Mucosa of rectum (tissue), 2 donors: Measurements from ENCODE around the gene SDSL.

ENCODE experiments used
- H3K27ac ChIP-seq, 2 donors: one replicate each; pipeline ENCODE4 v1.7.0; 2013; ENCODE audit warnings: inconsistent platforms in 2 of 2, low read depth in 2 of 2, low read length in 2 of 2
- H3K27me3 ChIP-seq, 2 donors: one replicate each; pipeline ENCODE4 v1.7.0; 2013; ENCODE audit warnings: low read length in 2 of 2; ENCODE audit not compliant: control insufficient read depth in 2 of 2, insufficient read depth in 2 of 2
- H3K36me3 ChIP-seq, 2 donors: one replicate each; pipeline ENCODE4 v1.7.0; 2013; ENCODE audit warnings: low read length in 2 of 2; ENCODE audit not compliant: control insufficient read depth in 2 of 2, insufficient read depth in 2 of 2
- H3K4me1 ChIP-seq, 2 donors: one replicate each; pipeline ENCODE4 v1.7.0; 2013; ENCODE audit warnings: low read length in 2 of 2, mild to moderate bottlenecking in 1 of 2; ENCODE audit not compliant: control insufficient read depth in 2 of 2, insufficient read depth in 2 of 2
- H3K4me3 ChIP-seq, 2 donors: one replicate each; pipeline ENCODE4 v1.7.0; 2013; ENCODE audit warnings: low read length in 2 of 2
- H3K9ac ChIP-seq, 2 donors: one replicate each; pipeline ENCODE4 v1.7.0; 2013; ENCODE audit warnings: low read length in 2 of 2, low read depth in 1 of 2, mild to moderate bottlenecking in 1 of 2
- H3K9me3 ChIP-seq, 2 donors: one replicate each; pipeline ENCODE4 v1.7.0; 2013; ENCODE audit warnings: low read length in 2 of 2; ENCODE audit not compliant: control insufficient read depth in 2 of 2
- donor health status: healthy.
- donor health status: Normal muscosa, but diverticular disease.

SDSL gene

DNA sequence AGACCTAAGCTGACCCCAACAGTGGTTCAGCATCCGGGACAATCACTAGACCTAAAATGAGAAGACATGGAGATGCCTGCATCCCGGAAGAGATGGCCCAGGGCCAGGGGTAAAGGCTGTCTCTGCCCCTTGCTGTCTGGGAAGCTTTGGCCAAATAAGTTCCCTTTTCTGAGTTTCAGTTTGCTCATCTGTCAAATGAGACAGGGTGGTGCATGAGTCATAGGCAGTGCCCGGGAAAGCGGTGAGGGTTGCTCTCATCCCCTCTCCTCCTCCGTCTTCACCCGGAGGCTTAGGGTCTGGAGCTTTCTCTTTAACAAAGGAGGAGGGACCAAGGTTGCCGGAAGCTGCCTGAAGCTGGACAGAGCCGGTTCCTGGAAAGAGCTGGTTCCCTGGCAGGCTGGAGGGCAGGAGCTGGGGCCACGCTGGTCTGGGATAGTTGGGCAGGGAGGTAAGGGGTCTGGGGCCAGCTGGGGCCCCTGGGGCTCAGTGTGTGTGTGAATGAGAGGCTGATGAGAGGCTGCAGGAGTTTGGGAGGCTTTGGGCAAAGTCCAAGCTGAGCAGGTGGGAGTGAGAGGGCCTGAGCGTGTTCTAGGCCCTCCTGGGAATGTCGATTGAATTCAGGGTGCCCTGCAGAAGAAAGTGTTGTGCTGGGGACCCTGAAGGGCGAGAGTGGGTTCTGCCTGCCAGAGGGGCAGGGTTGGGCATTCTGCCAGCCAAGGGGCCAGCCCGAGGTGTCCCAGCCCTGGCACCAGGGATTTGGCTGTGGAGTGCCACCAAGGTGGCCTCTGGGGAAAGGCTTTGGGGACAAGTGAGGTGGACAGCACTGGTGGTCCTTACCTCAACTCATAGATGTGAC, at the start of gene SDSL:
Gene SDSL (plus strand): TSS at position 351 of the 856 bp plus-strand sequence. CDS start 5,603 bp downstream, outside the sequence.
- H3K4me1 ChIP-seq, result peaks cover 3 to 12% of the 10 kb centered on the region in 2 donors
- no peaks in the 10 kb centered on the region for H3K9me3 ChIP-seq
- peak within 1 kb of the TSS; percentile 85 to 97 for H3K9ac ChIP-seq
- H3K4me3 ChIP-seq, result peak within 1 kb of the TSS; percentile 85 to 88
- H3K27ac ChIP-seq, result peak within 1 kb of the TSS; percentile 67 to 72
- no peaks in the 10 kb centered on the region for H3K36me3 ChIP-seq
- H3K27me3 ChIP-seq, result no peaks in the 10 kb centered on the region

- Histone ChIP-seq H3K36me3 (peaks cover 3 to 22% of the 10 kb centered on the region in 2 donors), H3K4me3 (no peak overlapping the region), H3K4me1 (no peaks in the 10 kb centered on the region), H3K9me3 (no peaks in the 10 kb centered on the region), H3K27me3 (no peaks in the 10 kb centered on the region), H3K27ac (no peak overlapping the region), H3K9ac (no peak overlapping the region)
These were observed 48.7 kb upstream of the SDSL start for GRCh38 chr12:113373440-113373839.

GRCh38 chr12:113373969-113374368, 48.2 kb upstream of the SDSL start:
- Histone ChIP-seq H3K9me3 (no peaks in the 10 kb centered on the region), H3K27me3 (no peaks in the 10 kb centered on the region), H3K27ac (no peak overlapping the region), H3K9ac (no peak overlapping the region), H3K36me3 (peaks cover 3 to 22% of the 10 kb centered on the region in 2 donors), H3K4me1 (no peaks in the 10 kb centered on the region), H3K4me3 (no peak overlapping the region)

- no peaks in the 10 kb centered on the region for H3K9me3 ChIP-seq
- H3K9ac ChIP-seq, result no peak overlapping the region
- H3K27ac ChIP-seq, result no peak overlapping the region
- no peaks in the 10 kb centered on the region for H3K4me1 ChIP-seq
- no peak overlapping the region for H3K4me3 ChIP-seq
- peaks cover 3 to 22% of the 10 kb centered on the region in 2 donors for H3K36me3 ChIP-seq
- H3K27me3 ChIP-seq, result no peaks in the 10 kb centered on the region
These were observed 47.3 kb upstream of the SDSL start for GRCh38 chr12:113374823-113375428.

GRCh38 chr12:113378291-113378690, 43.9 kb upstream of the SDSL start:
- H3K9ac ChIP-seq, result no peak overlapping the region
- no peaks in the 10 kb centered on the region for H3K9me3 ChIP-seq
- peaks cover 9 to 23% of the 10 kb centered on the region in 2 donors for H3K36me3 ChIP-seq
- H3K4me3 ChIP-seq, result no peak overlapping the region
- no peaks in the 10 kb centered on the region for H3K4me1 ChIP-seq
- no peak overlapping the region for H3K27ac ChIP-seq
- H3K27me3 ChIP-seq, result no peaks in the 10 kb centered on the region

GRCh38 chr12:113381220-113381619, 41.0 kb upstream of the SDSL start:
- H3K4me3 ChIP-seq, result no peak overlapping the region
- peaks cover 6 to 19% of the 10 kb centered on the region in 2 donors for H3K36me3 ChIP-seq
- no peaks in the 10 kb centered on the region for H3K4me1 ChIP-seq
- H3K27me3 ChIP-seq, result no peaks in the 10 kb centered on the region
- no peak overlapping the region for H3K27ac ChIP-seq
- H3K9ac ChIP-seq, result no peak overlapping the region
- no peaks in the 10 kb centered on the region for H3K9me3 ChIP-seq

DNA sequence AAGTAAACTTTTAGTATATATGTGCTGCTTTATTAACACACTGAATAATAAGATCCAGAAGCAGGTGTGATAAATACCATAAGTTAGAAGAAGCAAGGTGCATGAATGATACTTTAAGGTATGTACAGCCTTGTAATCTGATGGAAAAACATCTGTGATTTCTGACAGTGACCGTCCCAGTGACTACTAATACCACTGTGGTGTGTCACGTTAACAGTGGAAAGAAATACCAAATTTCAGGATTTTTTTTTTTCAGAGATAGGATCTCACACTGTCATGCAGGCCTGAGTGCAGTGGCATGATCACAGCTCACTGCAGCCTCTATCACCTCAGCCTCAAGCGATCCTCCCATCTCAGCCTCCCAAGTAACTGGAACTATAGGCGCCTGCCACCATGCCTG, 40.0 kb upstream of the SDSL start:
- peaks cover 6 to 16% of the 10 kb centered on the region in 2 donors for H3K36me3 ChIP-seq
- H3K9ac ChIP-seq, result no peak overlapping the region
- no peak overlapping the region for H3K4me3 ChIP-seq
- H3K27me3 ChIP-seq, result no peaks in the 10 kb centered on the region
- H3K27ac ChIP-seq, result no peak overlapping the region
- no peaks in the 10 kb centered on the region for H3K9me3 ChIP-seq
- H3K4me1 ChIP-seq, result no peaks in the 10 kb centered on the region

- Histone ChIP-seq H3K4me1 (no peaks in the 10 kb centered on the region), H3K4me3 (no peak overlapping the region), H3K9me3 (no peaks in the 10 kb centered on the region), H3K9ac (no peak overlapping the region), H3K27me3 (no peaks in the 10 kb centered on the region), H3K36me3 (peaks cover 12 to 16% of the 10 kb centered on the region in 2 donors), H3K27ac (no peak overlapping the region)
These were observed 37.4 kb upstream of the SDSL start for GRCh38 chr12:113384778-113385177.

GRCh38 chr12:113385282-113385882, 36.8 kb upstream of the SDSL start:
- Histone ChIP-seq H3K4me1 (no peaks in the 10 kb centered on the region), H3K9me3 (no peaks in the 10 kb centered on the region), H3K4me3 (no peak overlapping the region), H3K27ac (no peak overlapping the region), H3K27me3 (no peaks in the 10 kb centered on the region), H3K36me3 (peaks cover 12 to 16% of the 10 kb centered on the region in 2 donors), H3K9ac (no peak overlapping the region)
